ENCODE measurements around the gene RIMS3. TPM values are rescaled to one million over a fixed set of nuclear protein-coding genes. Genes with fewer than 3 reads are reported as not detected.
A peak's percentile ranks its signal among the peaks of the same experiment; 100 is the strongest.

RIMS3 gene
- total RNA-seq, 4 donors from 2014 or later, result 2.5 to 6.6 (median 5.4) TPM

GRCh38 chr1:40679165-40679953 lies 13.9 kb upstream of the RIMS3 start:
- Histone ChIP-seq H3K4me3 (no peak overlapping the region), H3K36me3 (no peaks in the 10 kb centered on the region)
- TF ChIP-seq CTCF (IDR thresholded peaks at IDR 0.05) (no peak), POLR2A (IDR thresholded peaks at IDR 0.05) (no peak)

GRCh38 chr1:40676501-40676900 lies 11.0 kb upstream of the RIMS3 start:
- no peaks in the 10 kb centered on the region for H3K9me3 ChIP-seq
- H3K4me1 ChIP-seq, result no peaks in the 10 kb centered on the region
- H3K36me3 ChIP-seq, result no peaks in the 10 kb centered on the region
- no peak for DNase-seq
- H3K27me3 ChIP-seq, result no peaks in the 10 kb centered on the region
- no peak for TF ChIP-seq CTCF (IDR thresholded peaks at IDR 0.05)
- TF ChIP-seq POLR2A (IDR thresholded peaks at IDR 0.05), result no peak
- H3K27ac ChIP-seq, result no peak overlapping the region
- H3K4me3 ChIP-seq, result no peak overlapping the region

More at GRCh38 chr1:40679165-40679953, 13.9 kb upstream of the RIMS3 start:
- no peak for DNase-seq
- Histone ChIP-seq H3K4me1 (no peaks in the 10 kb centered on the region), H3K9me3 (no peaks in the 10 kb centered on the region), H3K27ac (no peak overlapping the region), H3K27me3 (no peaks in the 10 kb centered on the region)

GRCh38 chr1:40673452-40673851 lies 8.0 kb upstream of the RIMS3 start:
- TF ChIP-seq POLR2A (IDR thresholded peaks at IDR 0.05) (no peak), CTCF (IDR thresholded peaks at IDR 0.05) (no peak)

GRCh38 chr1:40668769-40669525 lies 3.5 kb upstream of the RIMS3 start:
- Histone ChIP-seq H3K4me3 (peak overlapping the region in 3 of 4 donors; percentile 18 to 40 (median 33)), H3K36me3 (no peaks in the 10 kb centered on the region), H3K27me3 (no peaks in the 10 kb centered on the region), H3K9me3 (no peaks in the 10 kb centered on the region), H3K27ac (no peak overlapping the region), H3K4me1 (peaks cover 0 to 22% (median 7%) of the 10 kb centered on the region in 4 donors)
- peak; percentile 80 to 95 (median 88) for DNase-seq
- TF ChIP-seq CTCF (IDR thresholded peaks at IDR 0.05) (peak; percentile 87 to 97 (median 92)), POLR2A (IDR thresholded peaks at IDR 0.05) (no peak)

More at GRCh38 chr1:40673452-40673851, 8.0 kb upstream of the RIMS3 start:
- Histone ChIP-seq H3K27ac (no peak overlapping the region), H3K4me1 (peaks cover 0 to 7% (median 0%) of the 10 kb centered on the region in 4 donors), H3K36me3 (no peaks in the 10 kb centered on the region), H3K4me3 (no peak overlapping the region), H3K9me3 (no peaks in the 10 kb centered on the region), H3K27me3 (no peaks in the 10 kb centered on the region)
- DNase-seq, result peak in 1 of 3 donors; percentile 11

GRCh38 chr1:40664791-40665190 lies 691 bp downstream of the RIMS3 start:
- Histone ChIP-seq H3K27ac (no peak overlapping the region), H3K9me3 (no peaks in the 10 kb centered on the region), H3K36me3 (no peaks in the 10 kb centered on the region), H3K4me3 (peak overlapping the region in 3 of 4 donors; percentile 65 to 80 (median 76)), H3K4me1 (peaks cover 0 to 26% (median 7%) of the 10 kb centered on the region in 4 donors), H3K27me3 (no peaks in the 10 kb centered on the region)
- no peak for DNase-seq
- TF ChIP-seq POLR2A (IDR thresholded peaks at IDR 0.05) (no peak), CTCF (IDR thresholded peaks at IDR 0.05) (no peak)

Measured in Peyer's patch (tissue), 4 donors.